Osteocyte (in vitro differentiated cells): ENCODE results near the gene OSTC. TPM values are rescaled to one million over a fixed set of nuclear protein-coding genes. Genes with fewer than 3 reads are reported as not detected.

ENCODE experiments used
- total RNA-seq: library from RNA; stranded (reverse); gene quantifications from 2 replicates; pipeline ENCODE4 v1.2.1, GENCODE V29; 2021

OSTC gene
- total RNA-seq, 1 donor from 2014 or later: 222 TPM

Other genes with a start within 250 kb of the OSTC start
- 1,029 and 1,032 TPM in 2 replicates for gene RPL34, start 30.0 kb upstream of the OSTC start, total RNA-seq
- not detected in 2 replicates for gene ETNPPL, start 112.5 kb downstream of the OSTC start, total RNA-seq